Activated T-helper 1 cell treated with anti-CD3 and anti-CD28 coated beads, Interleukin-12 subunit alpha, Interleukin-12 subunit beta, Interleukin-2, Interleukin-4 antibody, amounts not matched to agents 30 ng/mL and 10 ng/mL and 1 ng/mL, durations not matched to agents 14 hours and 24 hours and 36 hours (primary cell): ENCODE measurements around the gene DNAI1. TPM values are rescaled to one million over a fixed set of nuclear protein-coding genes. Genes with fewer than 3 reads are reported as not detected.
"Not testable (repeated sequence)": the region's sequence is repeated elsewhere in the genome, so short reads cannot be mapped to it uniquely, and the experiment has no call there.

Source experiments
- DNase-seq: peaks from one replicate; pipeline ENCODE4 v3.0.0; 2021; ENCODE audit warnings: low spot score
- H3K27ac Mint-ChIP-seq: one replicate; pipeline ENCODE4 v1.8.0; 2021; ENCODE audit warnings: mild to moderate bottlenecking, mixed read lengths
- H3K27me3 Mint-ChIP-seq: one replicate; pipeline ENCODE4 v1.8.0; 2022; ENCODE audit warnings: mild to moderate bottlenecking, moderate library complexity, mixed read lengths; ENCODE audit not compliant: insufficient read depth
- H3K36me3 Mint-ChIP-seq: one replicate; pipeline ENCODE4 v1.8.0; 2021; ENCODE audit warnings: low read depth, mixed read lengths
- H3K4me1 Mint-ChIP-seq: one replicate; pipeline ENCODE4 v1.8.0; 2021; ENCODE audit warnings: low read depth, mixed read lengths
- H3K4me3 Mint-ChIP-seq: one replicate; pipeline ENCODE4 v1.8.0; 2021; ENCODE audit warnings: mild to moderate bottlenecking, moderate library complexity, mixed read lengths
- H3K9me3 Mint-ChIP-seq: one replicate; pipeline ENCODE4 v1.8.0; 2021; ENCODE audit warnings: mixed read lengths
- intact Hi-C: fragments of 100-400 bp; cut with micrococcal nuclease; formaldehyde crosslinking; loops from one replicate; pipeline ENCODE4 v1.15.1; 2024
- total RNA-seq: library from RNA; stranded (reverse); gene quantifications from 2 replicates; pipeline ENCODE4 v1.2.3, GENCODE V29; 2022

DNAI1 gene
- total RNA-seq, 1 donor from 2014 or later: not detected

- not testable (repeated sequence) for H3K36me3 Mint-ChIP-seq, H3K27me3 Mint-ChIP-seq, H3K4me3 Mint-ChIP-seq, H3K27ac Mint-ChIP-seq, DNase-seq, H3K4me1 Mint-ChIP-seq, H3K9me3 Mint-ChIP-seq
- intact Hi-C loops: loop anchor here (1.0 kb wide), 4 partner anchors 20 to 153 kb away; partner anchors contain the start of genes DNAI1 and FAM219A
Measured at GRCh38 chr9:34437926-34438307, 20.7 kb upstream of the DNAI1 start.

GRCh38 chr9:34438465-34438864, 20.1 kb upstream of the DNAI1 start:
- H3K36me3 Mint-ChIP-seq, H3K27ac Mint-ChIP-seq, intact Hi-C loops, H3K9me3 Mint-ChIP-seq, H3K4me1 Mint-ChIP-seq, DNase-seq, H3K27me3 Mint-ChIP-seq, H3K4me3 Mint-ChIP-seq: not testable (repeated sequence)

DNA sequence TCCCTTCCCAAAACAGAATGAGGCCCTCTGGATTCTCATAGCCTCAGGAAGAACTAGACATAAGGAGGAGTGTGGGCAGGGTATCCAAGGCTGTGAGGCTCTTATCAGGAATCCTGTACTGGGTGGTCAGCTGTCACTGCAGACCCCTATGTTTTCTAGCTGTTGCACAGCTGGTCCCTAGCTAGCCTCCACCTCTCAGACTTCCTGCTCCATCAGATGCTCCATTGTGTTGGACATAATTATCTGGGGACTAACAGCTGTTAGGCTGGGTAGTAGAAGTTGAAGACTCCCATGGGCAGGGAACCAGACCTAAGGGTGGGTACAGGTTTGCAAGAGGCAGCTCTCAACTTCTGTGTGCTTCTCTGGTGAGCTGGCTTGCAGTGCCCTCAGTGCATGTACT, 18.6 kb upstream of the DNAI1 start:
- intact Hi-C loops: no loop called here
- peaks cover 6% of the 10 kb centered on the region for H3K4me1 Mint-ChIP-seq

DNA sequence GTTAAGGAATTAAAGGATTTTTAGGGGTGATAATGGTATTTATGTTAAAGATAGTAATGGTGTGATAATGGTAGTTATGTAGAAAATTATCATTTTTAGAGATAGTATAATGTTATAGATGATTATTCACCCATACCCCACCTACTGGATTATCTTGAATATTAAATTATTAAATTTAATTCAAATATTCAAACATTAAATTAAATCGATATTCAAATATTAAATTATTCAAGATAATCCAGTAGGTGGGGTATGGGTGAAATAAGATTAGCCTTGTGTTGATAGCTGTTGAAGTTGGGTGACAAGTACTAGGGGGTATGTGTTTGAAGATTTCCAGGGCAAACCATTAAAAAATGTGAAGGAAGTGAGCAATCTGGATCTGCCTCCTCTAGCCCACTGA, 15.8 kb upstream of the DNAI1 start:
- H3K9me3 Mint-ChIP-seq: no peaks in the 10 kb centered on the region
- no peak for DNase-seq
- H3K27ac Mint-ChIP-seq: no peak overlapping the region
- peaks cover 6% of the 10 kb centered on the region for H3K4me1 Mint-ChIP-seq
- no peaks in the 10 kb centered on the region for H3K36me3 Mint-ChIP-seq
- intact Hi-C loops: no loop called here
- no peak overlapping the region for H3K4me3 Mint-ChIP-seq
- no peaks in the 10 kb centered on the region for H3K27me3 Mint-ChIP-seq

More for the DNA sequence above, 18.6 kb upstream of the DNAI1 start:
- Mint-ChIP-seq H3K27ac (no peak overlapping the region), H3K9me3 (no peaks in the 10 kb centered on the region), H3K27me3 (no peaks in the 10 kb centered on the region), H3K4me3 (no peak overlapping the region), H3K36me3 (no peaks in the 10 kb centered on the region)
- DNase-seq: no peak

- no peak for DNase-seq
- peaks cover 6% of the 10 kb centered on the region for H3K4me1 Mint-ChIP-seq
- intact Hi-C loops: no loop called here
- no peaks in the 10 kb centered on the region for H3K9me3 Mint-ChIP-seq
- no peaks in the 10 kb centered on the region for H3K27me3 Mint-ChIP-seq
- H3K36me3 Mint-ChIP-seq: no peaks in the 10 kb centered on the region
- no peak overlapping the region for H3K27ac Mint-ChIP-seq
- no peak overlapping the region for H3K4me3 Mint-ChIP-seq
Measured at GRCh38 chr9:34443533-34443932, 15.1 kb upstream of the DNAI1 start.

DNA sequence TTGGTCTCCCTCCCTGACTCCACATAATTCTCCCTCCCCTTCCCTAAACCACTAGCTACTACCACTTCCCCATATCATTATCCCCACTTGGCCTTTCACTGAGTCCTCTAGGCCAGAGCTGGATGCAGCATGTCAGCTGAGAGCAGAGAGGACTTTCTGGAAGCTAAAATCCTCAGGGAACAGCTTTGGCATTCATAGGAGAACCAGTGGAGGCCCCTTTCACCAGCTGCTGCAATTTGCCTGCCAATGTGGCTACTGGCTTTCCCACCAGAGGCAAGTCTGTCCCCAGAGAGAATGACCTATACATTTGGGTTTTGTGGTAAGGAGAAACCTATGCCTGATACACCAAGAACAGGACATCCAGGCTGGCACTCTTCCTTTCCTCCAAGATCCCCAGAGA, 14.6 kb upstream of the DNAI1 start:
- no peak overlapping the region for H3K27ac Mint-ChIP-seq
- H3K4me1 Mint-ChIP-seq: peaks cover 6% of the 10 kb centered on the region
- H3K27me3 Mint-ChIP-seq: no peaks in the 10 kb centered on the region
- intact Hi-C loops: no loop called here
- H3K36me3 Mint-ChIP-seq: no peaks in the 10 kb centered on the region
- H3K4me3 Mint-ChIP-seq: no peak overlapping the region
- no peak for DNase-seq
- no peaks in the 10 kb centered on the region for H3K9me3 Mint-ChIP-seq

- H3K9me3 Mint-ChIP-seq: no peaks in the 10 kb centered on the region
- H3K27ac Mint-ChIP-seq: no peak overlapping the region
- no peak for DNase-seq
- peaks cover 1% of the 10 kb centered on the region for H3K36me3 Mint-ChIP-seq
- H3K4me3 Mint-ChIP-seq: no peak overlapping the region
- peaks cover 9% of the 10 kb centered on the region for H3K4me1 Mint-ChIP-seq
- no peaks in the 10 kb centered on the region for H3K27me3 Mint-ChIP-seq
- intact Hi-C loops: no loop called here
Measured at GRCh38 chr9:34446468-34446891, 12.1 kb upstream of the DNAI1 start.

DNA sequence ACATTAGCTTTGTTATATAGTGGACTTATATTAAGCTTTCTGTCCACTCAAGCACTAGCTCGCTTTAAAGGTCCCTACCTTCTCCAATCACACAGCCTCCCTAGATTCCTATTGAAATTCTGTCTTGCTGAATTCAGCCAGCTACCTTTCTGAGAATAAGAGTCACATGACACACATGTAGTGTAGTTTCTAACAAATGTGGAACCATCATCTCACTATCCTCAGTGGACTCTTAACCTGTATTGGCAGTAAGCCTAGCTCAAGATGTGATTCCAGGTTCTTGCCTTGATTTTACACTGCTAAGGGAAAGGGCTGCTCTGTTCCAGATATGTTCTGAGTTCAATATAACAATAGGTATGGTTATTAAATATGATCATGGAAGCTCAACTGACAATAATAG, 11.7 kb upstream of the DNAI1 start:
- Mint-ChIP-seq H3K9me3 (no peaks in the 10 kb centered on the region), H3K27me3 (no peaks in the 10 kb centered on the region), H3K4me3 (no peak overlapping the region), H3K4me1 (peaks cover 14% of the 10 kb centered on the region), H3K27ac (no peak overlapping the region), H3K36me3 (peaks cover 1% of the 10 kb centered on the region)
- intact Hi-C loops: no loop called here
- no peak for DNase-seq

DNA sequence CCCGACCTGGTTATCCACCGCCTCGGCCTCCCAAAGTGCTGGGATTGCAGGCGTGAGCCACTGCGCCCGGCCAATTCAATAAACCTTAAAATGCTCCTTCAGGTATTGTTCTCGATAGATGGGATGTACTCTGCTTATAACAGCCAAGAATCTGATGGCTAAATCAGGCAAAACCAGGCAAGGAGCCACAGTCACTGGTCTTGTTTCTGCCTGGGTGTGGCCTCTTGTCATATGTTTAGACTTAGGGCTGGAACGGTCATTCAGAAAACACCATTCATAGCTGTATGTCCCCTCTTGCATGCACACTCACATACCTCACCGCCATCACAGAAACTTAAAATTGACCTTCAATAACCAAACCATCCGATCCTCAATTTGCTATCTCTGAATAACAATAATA, 8.0 kb upstream of the DNAI1 start:
- H3K27me3 Mint-ChIP-seq: no peaks in the 10 kb centered on the region
- DNase-seq: no peak
- H3K4me1 Mint-ChIP-seq: peaks cover 34% of the 10 kb centered on the region
- no peak overlapping the region for H3K27ac Mint-ChIP-seq
- no peak overlapping the region for H3K4me3 Mint-ChIP-seq
- H3K36me3 Mint-ChIP-seq: peaks cover 3% of the 10 kb centered on the region
- intact Hi-C loops: loop anchor here (10.0 kb wide), 2 partner anchors 326 to 624 kb away; partner anchors contain the start of genes DCAF12, FANCG and VCP
- H3K9me3 Mint-ChIP-seq: no peaks in the 10 kb centered on the region

DNA sequence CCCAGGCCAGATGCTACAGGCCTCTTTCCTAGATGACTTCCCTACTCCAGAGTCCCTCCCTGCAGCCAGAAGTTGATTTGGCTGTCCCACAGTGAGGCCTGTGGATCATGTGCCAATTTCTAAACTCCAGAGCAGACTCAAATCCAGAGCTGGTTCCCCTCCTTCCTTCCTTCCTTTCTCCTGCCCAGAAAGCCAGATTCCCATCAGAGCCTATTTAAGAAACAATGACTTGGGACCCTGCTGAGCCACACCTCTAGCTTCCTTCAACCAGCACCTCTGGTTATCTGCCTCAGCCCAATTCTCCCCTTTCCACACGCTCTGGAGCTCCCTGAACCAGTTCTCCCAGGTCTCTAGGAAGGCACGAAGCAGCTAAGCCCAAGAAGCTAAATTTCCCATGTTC, 7.5 kb upstream of the DNAI1 start:
- H3K27ac Mint-ChIP-seq: no peak overlapping the region
- DNase-seq: no peak
- intact Hi-C loops: loop anchor here (10.0 kb wide), 2 partner anchors 326 to 624 kb away; partner anchors contain the start of genes DCAF12, FANCG and VCP
- peaks cover 3% of the 10 kb centered on the region for H3K36me3 Mint-ChIP-seq
- no peaks in the 10 kb centered on the region for H3K9me3 Mint-ChIP-seq
- H3K27me3 Mint-ChIP-seq: no peaks in the 10 kb centered on the region
- no peak overlapping the region for H3K4me3 Mint-ChIP-seq
- peaks cover 38% of the 10 kb centered on the region for H3K4me1 Mint-ChIP-seq

DNA sequence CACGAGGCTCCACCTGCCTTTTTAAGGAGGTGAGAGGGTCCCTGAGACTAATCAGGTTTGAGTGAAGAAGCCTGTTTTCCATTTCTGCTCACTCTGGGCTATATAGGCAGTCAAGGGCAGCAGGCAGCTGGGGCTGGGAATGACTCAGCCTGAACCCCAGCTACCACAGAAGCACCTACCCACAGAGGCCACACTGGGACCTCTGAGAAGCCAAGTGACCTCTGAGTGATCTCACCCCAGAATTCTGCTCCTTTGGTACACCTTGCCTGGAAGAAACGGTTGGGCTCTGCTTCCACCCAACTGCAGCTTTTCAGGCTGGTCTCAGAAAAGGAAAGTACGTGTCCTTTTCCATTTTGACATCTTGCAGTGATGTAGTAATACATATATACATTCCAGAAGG, 7.1 kb upstream of the DNAI1 start:
- intact Hi-C loops: loop anchor here (10.0 kb wide), 2 partner anchors 327 to 623 kb away; partner anchors contain the start of genes DCAF12, FANCG and VCP
- DNase-seq: peak; percentile 13
- Mint-ChIP-seq H3K9me3 (no peaks in the 10 kb centered on the region), H3K27ac (no peak overlapping the region), H3K4me1 (peaks cover 42% of the 10 kb centered on the region), H3K4me3 (no peak overlapping the region), H3K27me3 (no peaks in the 10 kb centered on the region), H3K36me3 (peaks cover 3% of the 10 kb centered on the region)

DNA sequence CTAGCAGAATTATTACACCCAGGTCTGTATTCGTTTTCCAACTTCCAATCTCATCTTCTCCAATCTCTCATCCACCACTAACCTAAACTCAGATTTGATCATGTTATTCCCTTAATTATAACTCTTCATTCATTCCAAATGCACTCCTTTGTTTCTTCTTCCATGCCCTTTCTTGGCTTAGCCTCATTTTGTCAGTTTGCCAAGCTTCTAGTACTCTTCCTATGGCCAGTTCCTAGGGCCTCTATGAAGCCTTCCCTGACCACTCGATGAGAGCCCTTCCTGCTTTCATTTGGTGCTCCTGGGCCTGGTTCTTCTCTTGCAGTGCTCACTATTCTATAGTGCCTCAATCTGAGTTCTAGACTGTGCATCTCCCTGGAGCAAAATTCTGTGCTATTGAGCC, 6.0 kb upstream of the DNAI1 start:
- Mint-ChIP-seq H3K27ac (no peak overlapping the region), H3K4me1 (peaks cover 52% of the 10 kb centered on the region)

DNA sequence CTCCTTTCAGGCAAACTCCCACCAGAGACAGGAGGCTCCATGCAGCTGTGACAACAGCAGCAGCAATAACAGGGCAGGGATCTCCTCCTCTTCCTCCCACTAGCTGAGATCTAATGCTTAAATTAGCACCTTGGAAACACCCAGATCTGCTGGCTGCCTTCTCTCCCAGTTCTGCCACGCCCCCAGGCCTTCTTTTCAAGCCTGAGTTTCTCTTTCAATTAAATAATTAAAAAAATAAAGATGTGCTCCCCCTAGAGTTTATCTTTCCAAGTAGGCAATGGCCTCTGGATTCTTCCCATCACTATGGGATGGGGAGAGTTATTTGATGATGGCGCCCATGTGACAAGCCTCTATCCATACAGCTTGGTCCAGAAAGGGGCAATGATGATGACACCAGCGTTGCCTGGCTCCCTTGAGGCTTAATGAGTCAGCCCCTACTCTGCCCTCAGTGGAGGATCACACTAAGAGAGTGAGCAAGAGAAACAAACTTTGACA, 4.0 kb upstream of the DNAI1 start:
- intact Hi-C loops: loop anchor here (5.0 to 10.0 kb wide), 5 partner anchors 138 to 1902 kb away; partner anchors contain the start of genes DCAF12, FANCG, SMIM27 and SPAG8
- Mint-ChIP-seq H3K27me3 (peaks cover 2% of the 10 kb centered on the region), H3K4me3 (no peak overlapping the region), H3K36me3 (peaks cover 5% of the 10 kb centered on the region), H3K9me3 (no peaks in the 10 kb centered on the region), H3K27ac (no peak overlapping the region), H3K4me1 (peaks cover 64% of the 10 kb centered on the region)
- no peak for DNase-seq

More for the DNA sequence above, 6.0 kb upstream of the DNAI1 start:
- H3K4me3 Mint-ChIP-seq: no peak overlapping the region
- intact Hi-C loops: loop anchor here (10.0 kb wide), 2 partner anchors 328 to 622 kb away; partner anchors contain the start of genes DCAF12, FANCG and VCP
- H3K27me3 Mint-ChIP-seq: no peaks in the 10 kb centered on the region
- DNase-seq: no peak
- peaks cover 5% of the 10 kb centered on the region for H3K36me3 Mint-ChIP-seq
- H3K9me3 Mint-ChIP-seq: no peaks in the 10 kb centered on the region
